Sigmoid colon (tissue), 7 donors: Measurements from ENCODE around the gene PTPRD. TPM values are rescaled to one million over a fixed set of nuclear protein-coding genes. Genes with fewer than 3 reads are reported as not detected.

Experiments used
- DNase-seq: peaks from one replicate; pipeline ENCODE4 v3.0.0-alpha.2; 2019
- H3K27ac ChIP-seq, 4 donors: fragments of 200-600 bp; sonication (generic); one replicate each; pipeline ENCODE4 v1.5.1; 2016 to 2019; ENCODE audit warnings: mild to moderate bottlenecking in 1 of 4
- H3K27me3 ChIP-seq, 3 donors: fragments of 200-600 bp; sonication (generic); one replicate each; pipeline ENCODE4 v1.5.1; 2019; ENCODE audit warnings: mild to moderate bottlenecking in 1 of 3
- H3K36me3 ChIP-seq, 4 donors: fragments of 200-600 bp; sonication (generic); one replicate each; pipeline ENCODE4 v1.5.1; 2016 to 2019
- H3K4me1 ChIP-seq, 4 donors: fragments of 200-600 bp; sonication (generic); one replicate each; pipeline ENCODE4 v1.5.1; 2017 to 2019
- H3K4me3 ChIP-seq, 4 donors: fragments of 200-600 bp; sonication (generic); one replicate each; pipeline ENCODE4 v1.5.1; 2017 to 2019; ENCODE audit warnings: mild to moderate bottlenecking in 2 of 4, moderate library complexity in 1 of 4
- H3K9me3 ChIP-seq, 4 donors: fragments of 200-600 bp in 3 of 4; sonication (generic) in 3 of 4; one replicate each; pipeline versions ENCODE4 v1.5.1 to v1.6.1; 2013 to 2019
- CTCF ChIP-seq, 4 experiments: fragments of 450-650 bp in 3 of 4; fragments of 200-600 bp in 1 of 4; IDR thresholded peaks; one replicate each; pipeline ENCODE4 v1.5.1; 2016 to 2019; ENCODE audit warnings: antibody characterized with exemption in 4 of 4, mild to moderate bottlenecking in 3 of 4, moderate library complexity in 2 of 4
- EP300 ChIP-seq, 4 donors: sonication (generic); formaldehyde crosslinking; IDR thresholded peaks; one replicate each; pipeline ENCODE4 v1.6.1; 2017; ENCODE audit warnings: antibody characterized with exemption in 4 of 4
- POLR2A ChIP-seq, 2 donors: fragments of 450-650 bp; IDR thresholded peaks; one replicate each; pipeline ENCODE4 v1.6.1; 2016; ENCODE audit warnings: antibody characterized with exemption in 2 of 2, mild to moderate bottlenecking in 2 of 2, moderate library complexity in 2 of 2
- POLR2AphosphoS5 ChIP-seq, 4 donors: sonication (generic); formaldehyde crosslinking; IDR thresholded peaks; one replicate each; pipeline ENCODE4 v1.6.1; 2017; ENCODE audit warnings: antibody characterized with exemption in 4 of 4
- WGBS, 2 donors: extraction: QIAGEN DNeasy Blood & Tissue Kit; methylation state at CpG; one replicate each; pipeline ENCODE4 v1.1.7; 2013; 5-methylcytosine and 5-hydroxymethylcytosine counted together
- intact Hi-C: fragments of 100-400 bp; cut with DNase I; formaldehyde crosslinking; loops from one replicate; pipeline ENCODE4 v1.15.1; 2023
- polyA plus RNA-seq, 3 donors: library from polyadenylated mRNA; stranded (reverse); fragments of 200-250 nt; gene quantifications; one replicate each; pipeline ENCODE4 v1.2.3, GENCODE V29; 2013
- total RNA-seq, 4 donors: library from RNA; depleted of rRNA; stranded (reverse); fragments of >200 nt; gene quantifications; one replicate each; pipeline ENCODE4 v1.1.0, GENCODE V29; 2016
- donor health status: healthy with polysubstance abuse.
- donor health status: Bipolar disorder and iron deficiency.
- donor health status: healthy.

PTPRD gene
- total and polyA plus RNA-seq, 7 donors, result 1.2 to 18.3 (median 6.3) TPM

DNA sequence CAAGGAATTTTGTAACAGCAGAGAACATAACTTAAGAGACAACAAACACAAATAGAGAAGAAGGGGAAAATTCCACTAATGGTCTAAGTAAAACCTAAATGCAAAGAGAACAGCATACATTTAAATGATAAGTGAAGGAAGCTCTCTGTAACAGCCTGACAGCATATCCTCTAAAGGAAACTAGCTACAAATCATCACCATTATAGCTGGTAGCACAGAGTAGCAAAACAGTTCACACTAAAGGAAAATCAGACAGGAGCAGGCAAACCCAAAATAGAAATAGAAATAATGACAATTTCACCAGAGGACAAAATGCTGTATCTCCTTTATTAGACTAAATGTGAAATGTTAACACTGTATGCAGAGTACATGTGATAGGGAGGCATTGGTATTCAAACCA is 532.8 kb downstream of the PTPRD start:
- no peak overlapping the region for H3K4me3 ChIP-seq
- TF ChIP-seq CTCF (IDR thresholded peaks at IDR 0.05) (no peak), POLR2AphosphoS5 (IDR thresholded peaks at IDR 0.05) (no peak), POLR2A (IDR thresholded peaks at IDR 0.05) (no peak), EP300 (IDR thresholded peaks at IDR 0.05) (no peak)
- H3K9me3 ChIP-seq, result no peaks in the 10 kb centered on the region
- H3K4me1 ChIP-seq, result no peaks in the 10 kb centered on the region
- no peaks in the 10 kb centered on the region for H3K36me3 ChIP-seq
- no peak for DNase-seq
- no peak overlapping the region for H3K27ac ChIP-seq
- no peaks in the 10 kb centered on the region for H3K27me3 ChIP-seq
- intact Hi-C loops, result no loop called here

DNA sequence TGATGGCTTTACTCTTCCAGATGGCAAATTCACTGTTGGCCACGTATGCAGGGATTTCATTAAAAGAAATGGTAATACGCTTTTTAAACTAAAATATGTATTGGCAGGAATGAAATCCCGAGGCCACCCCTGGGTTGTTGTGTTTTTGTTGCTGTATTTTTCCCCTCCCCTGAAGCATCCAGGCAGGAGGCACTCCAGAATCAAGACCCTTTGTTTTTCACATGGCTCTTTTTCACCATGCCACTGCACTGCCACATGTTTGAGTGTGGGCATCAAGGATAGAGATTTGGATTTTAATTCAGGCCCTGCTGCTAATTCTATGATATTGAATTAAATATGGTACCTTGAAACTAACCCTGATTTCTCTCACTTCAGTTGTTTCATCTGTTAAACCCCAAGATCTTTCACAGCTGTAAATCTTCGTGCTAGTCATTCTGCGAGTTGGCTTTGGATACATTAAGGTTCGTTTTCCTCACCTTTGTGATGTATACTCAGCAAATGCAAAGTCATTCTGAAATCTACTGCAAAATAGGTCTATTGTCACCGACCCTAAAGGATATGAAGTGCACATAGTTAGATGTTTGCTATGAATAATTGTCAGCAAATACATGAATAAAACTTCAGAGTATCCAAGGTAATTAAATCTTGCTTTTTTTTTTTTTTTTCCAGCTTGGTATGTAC is 533.4 kb downstream of the PTPRD start:
- intact Hi-C loops, result no loop called here
- H3K4me1 ChIP-seq, result no peaks in the 10 kb centered on the region
- no peak overlapping the region for H3K27ac ChIP-seq
- DNase-seq, result no peak
- no peaks in the 10 kb centered on the region for H3K9me3 ChIP-seq
- no peak overlapping the region for H3K4me3 ChIP-seq
- no peaks in the 10 kb centered on the region for H3K36me3 ChIP-seq
- H3K27me3 ChIP-seq, result no peaks in the 10 kb centered on the region
- no peak for TF ChIP-seq POLR2AphosphoS5 (IDR thresholded peaks at IDR 0.05)
- TF ChIP-seq EP300 (IDR thresholded peaks at IDR 0.05), result no peak
- TF ChIP-seq POLR2A (IDR thresholded peaks at IDR 0.05), result no peak
- no peak for TF ChIP-seq CTCF (IDR thresholded peaks at IDR 0.05)
- 61 to 69% methylated on average over 7 of the region's 7 CpGs for WGBS, 2 donors

- Histone ChIP-seq H3K36me3 (no peaks in the 10 kb centered on the region), H3K27me3 (no peaks in the 10 kb centered on the region), H3K27ac (no peak overlapping the region), H3K4me3 (no peak overlapping the region), H3K4me1 (no peaks in the 10 kb centered on the region), H3K9me3 (no peaks in the 10 kb centered on the region)
- no peak for TF ChIP-seq POLR2AphosphoS5 (IDR thresholded peaks at IDR 0.05)
- TF ChIP-seq CTCF (IDR thresholded peaks at IDR 0.05), result no peak
- no peak for TF ChIP-seq EP300 (IDR thresholded peaks at IDR 0.05)
- no peak for TF ChIP-seq POLR2A (IDR thresholded peaks at IDR 0.05)
- no peak for DNase-seq
- 17 to 56% methylated on average over 1 of the region's 1 CpG for WGBS, 2 donors
- intact Hi-C loops, result no loop called here
These were observed 541.2 kb downstream of the PTPRD start for GRCh38 chr9:10071579-10071978.

DNA sequence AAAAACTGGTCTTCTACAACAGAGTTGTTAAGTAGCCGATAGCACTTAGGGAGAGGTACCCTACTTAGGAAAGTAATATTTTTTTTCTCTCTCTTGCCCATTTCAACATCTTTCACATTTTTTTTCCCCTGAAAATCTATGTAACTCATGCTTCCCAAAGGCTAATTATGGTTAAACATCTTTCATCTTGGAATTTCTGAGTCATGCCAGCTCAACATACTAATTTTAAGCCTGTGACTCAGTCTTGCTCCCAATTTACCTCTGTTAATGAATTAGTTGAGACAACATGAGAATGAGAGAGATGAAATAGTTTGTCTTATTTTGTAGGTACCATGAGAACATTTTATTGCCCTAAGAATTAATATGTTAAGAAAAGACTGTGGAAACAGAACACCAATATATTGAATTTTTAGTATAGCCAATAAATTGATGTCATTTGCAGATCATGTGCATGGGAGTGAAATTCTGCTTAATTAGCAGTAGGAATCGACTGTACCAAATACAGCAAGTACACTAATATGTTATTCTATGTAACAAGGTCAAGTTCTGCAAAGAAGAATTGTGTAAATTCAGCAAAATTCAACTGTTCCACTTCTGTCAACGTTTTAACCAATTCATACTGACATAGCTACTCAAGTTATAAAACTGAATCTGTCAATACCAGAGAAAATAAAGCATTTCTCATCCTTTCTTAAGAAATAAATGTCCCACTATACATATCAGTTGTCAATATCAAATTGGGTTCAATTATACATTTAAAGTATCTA is 550.0 kb downstream of the PTPRD start:
- DNase-seq, result no peak
- Histone ChIP-seq H3K27ac (no peak overlapping the region), H3K36me3 (no peaks in the 10 kb centered on the region), H3K4me1 (no peaks in the 10 kb centered on the region), H3K9me3 (no peaks in the 10 kb centered on the region), H3K27me3 (no peaks in the 10 kb centered on the region), H3K4me3 (no peak overlapping the region)
- intact Hi-C loops, result no loop called here
- 44 to 69% methylated on average over 3 of the region's 3 CpGs for WGBS, 2 donors
- TF ChIP-seq POLR2A (IDR thresholded peaks at IDR 0.05) (no peak), POLR2AphosphoS5 (IDR thresholded peaks at IDR 0.05) (no peak), CTCF (IDR thresholded peaks at IDR 0.05) (no peak), EP300 (IDR thresholded peaks at IDR 0.05) (no peak)
